Caco-2 (cell line): ENCODE results near the gene SP140L. TPM values are rescaled to one million over a fixed set of nuclear protein-coding genes. Genes with fewer than 3 reads are reported as not detected.

Experiments
- BruUV-seq: library from RNA; stranded (reverse); fragments of 400-500 nt; replicated peaks from 2 replicates; lab custom pipeline; 2021; lab: Mats Ljungman, UMichigan
- CTCF ChIA-PET: fragments of 300-600 bp; sonication (Branson Sonifier 250); formaldehyde crosslinking; loops from one replicate; lab custom pipeline; 2022; ENCODE audit warnings: antibody characterized with exemption; lab: Charles Lee
- POLR2A ChIA-PET: fragments of 300-600 bp; sonication (Branson Sonifier 250); formaldehyde crosslinking; loops from one replicate; lab custom pipeline; 2022; ENCODE audit warnings: antibody characterized with exemption; lab: Charles Lee
- DNase-seq, 2 experiments: peaks; one replicate each; pipeline versions ENCODE4 v3.0.0 to v3.0.0-alpha.2; 2020 to 2022
- H3K27me3 ChIP-seq: replicated peaks from 2 replicates; pipeline ENCODE4 v1.6.0; 2011; ENCODE audit warnings: low read length; ENCODE audit not compliant: control insufficient read depth, insufficient read depth
- H3K36me3 ChIP-seq: 2 replicates; pipeline ENCODE4 v1.5.1; 2011; ENCODE audit warnings: low read length; ENCODE audit not compliant: control insufficient read depth, insufficient read depth
- H3K4me1 ChIP-seq: fragments of 250-450 bp; sonication (Bioruptor Pico); 2 replicates; pipeline ENCODE4 v1.5.1; 2020; ENCODE audit warnings: mild to moderate bottlenecking
- H3K4me3 ChIP-seq: 2 replicates; pipeline ENCODE4 v1.5.1; 2011; ENCODE audit warnings: low read depth, mild to moderate bottlenecking, control low read depth, low read length
- H3K9me3 ChIP-seq: fragments of 250-450 bp; sonication (Bioruptor Pico); 2 replicates; pipeline ENCODE4 v1.5.1; 2020; ENCODE audit warnings: mild to moderate bottlenecking, moderate library complexity
- H3K27ac Mint-ChIP-seq: one replicate; pipeline ENCODE4 v1.8.0; 2022; ENCODE audit warnings: mixed read lengths; ENCODE audit not compliant: unreplicated experiment
- H3K27me3 Mint-ChIP-seq: one replicate; pipeline ENCODE4 v1.8.0; 2022; ENCODE audit warnings: mixed read lengths; ENCODE audit not compliant: insufficient read depth, unreplicated experiment
- H3K36me3 Mint-ChIP-seq: one replicate; pipeline ENCODE4 v1.8.0; 2022; ENCODE audit warnings: mild to moderate bottlenecking, mixed read lengths; ENCODE audit not compliant: insufficient read depth, unreplicated experiment
- H3K4me1 Mint-ChIP-seq: one replicate; pipeline ENCODE4 v1.8.0; 2022; ENCODE audit warnings: low read depth, mixed read lengths; ENCODE audit not compliant: unreplicated experiment
- H3K4me3 Mint-ChIP-seq: one replicate; pipeline ENCODE4 v1.8.0; 2022; ENCODE audit warnings: mild to moderate bottlenecking, moderate library complexity, mixed read lengths; ENCODE audit not compliant: unreplicated experiment
- H3K9me3 Mint-ChIP-seq: one replicate; pipeline ENCODE4 v1.8.0; 2022; ENCODE audit warnings: mixed read lengths; ENCODE audit not compliant: unreplicated experiment
- intact Hi-C: fragments of 100-400 bp; cut with micrococcal nuclease; formaldehyde crosslinking; loops from one replicate; pipeline ENCODE4 v1.10.0; 2022; ENCODE audit not compliant: unreplicated experiment
- total RNA-seq: library from RNA; stranded (reverse); gene quantifications from 2 replicates; pipeline ENCODE4 v1.2.3, GENCODE V29; 2022
- TF ChIP-seq, protein P1 (sequence below), 2 experiments: fragments of 200-600 bp in 1 of 2; IDR thresholded peaks; 1 replicate in 1 of 2; 2 replicates in 1 of 2; pipeline versions ENCODE4 v1.5.1 to v1.8.0; 2011 to 2022; ENCODE audit warnings: antibody characterized with exemption in 1 of 2, control low read depth in 1 of 2, inconsistent platforms in 1 of 2, low read depth in 1 of 2, low read length in 1 of 2, mild to moderate bottlenecking in 1 of 2, moderate library complexity in 1 of 2; ENCODE audit not compliant: insufficient read depth in 1 of 2, severe bottlenecking in 1 of 2, unreplicated experiment in 1 of 2

The SP140L gene
- total RNA-seq, 1 experiment from 2014 or later, result not detected

DNA sequence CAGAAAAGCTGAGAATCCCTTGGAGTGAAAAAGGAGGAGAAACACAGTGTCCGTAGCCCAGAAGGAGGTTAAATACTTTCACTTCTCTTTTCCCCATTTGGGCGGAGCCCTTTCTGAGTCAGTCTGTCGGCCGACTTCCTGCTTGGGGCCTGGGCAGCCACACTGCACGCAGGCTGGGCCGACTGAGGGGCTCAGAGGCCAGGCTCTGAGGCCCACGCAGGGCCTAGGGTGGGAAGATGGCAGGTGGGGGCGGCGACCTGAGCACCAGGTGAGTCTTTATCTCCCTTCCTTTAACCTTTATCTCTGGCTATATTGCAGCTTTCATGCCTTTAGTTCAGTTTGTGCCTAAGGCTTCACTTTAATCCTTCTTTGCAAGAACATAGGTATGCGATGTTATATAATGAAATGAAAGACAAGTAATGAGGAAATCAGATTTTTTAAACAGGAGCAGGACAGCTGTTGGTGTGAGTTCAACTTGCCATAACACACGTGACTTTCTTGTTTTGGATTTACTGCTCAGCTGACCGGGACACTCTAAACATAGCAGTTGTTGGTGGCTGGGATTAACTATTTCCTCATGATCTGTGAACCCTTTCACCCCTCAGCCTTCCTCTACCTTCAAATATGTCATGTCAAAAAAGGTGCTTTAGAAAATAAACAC lies 89.2 kb downstream of the SP140L start, which contains the start of gene SP100:
SP100 (plus strand) TSS at position 141 of the 661 bp plus-strand sequence; CDS start at position 237, 96 bp downstream.
- no peaks in the 10 kb centered on the region for H3K9me3 ChIP-seq
- ChIA-PET CTCF (no interaction called here), POLR2A (no interaction called here)
- Mint-ChIP-seq H3K27ac (peak within 1 kb of the TSS; percentile 59), H3K9me3 (no peaks in the 10 kb centered on the region), H3K4me1 (no peaks in the 10 kb centered on the region), H3K36me3 (no peaks in the 10 kb centered on the region), H3K4me3 (peak within 1 kb of the TSS; percentile 69), H3K27me3 (no peaks in the 10 kb centered on the region)
- peak within 1 kb of the TSS; percentile 32 for H3K4me3 ChIP-seq
- H3K27me3 ChIP-seq, result no peaks in the 10 kb centered on the region
- DNase-seq, result peak; percentile 33 to 63
- no peaks in the 10 kb centered on the region for H3K4me1 ChIP-seq
- intact Hi-C loops, result no loop called here
- TSS peak; percentile 53 for BruUV-seq
- TF ChIP-seq, protein P1, sequence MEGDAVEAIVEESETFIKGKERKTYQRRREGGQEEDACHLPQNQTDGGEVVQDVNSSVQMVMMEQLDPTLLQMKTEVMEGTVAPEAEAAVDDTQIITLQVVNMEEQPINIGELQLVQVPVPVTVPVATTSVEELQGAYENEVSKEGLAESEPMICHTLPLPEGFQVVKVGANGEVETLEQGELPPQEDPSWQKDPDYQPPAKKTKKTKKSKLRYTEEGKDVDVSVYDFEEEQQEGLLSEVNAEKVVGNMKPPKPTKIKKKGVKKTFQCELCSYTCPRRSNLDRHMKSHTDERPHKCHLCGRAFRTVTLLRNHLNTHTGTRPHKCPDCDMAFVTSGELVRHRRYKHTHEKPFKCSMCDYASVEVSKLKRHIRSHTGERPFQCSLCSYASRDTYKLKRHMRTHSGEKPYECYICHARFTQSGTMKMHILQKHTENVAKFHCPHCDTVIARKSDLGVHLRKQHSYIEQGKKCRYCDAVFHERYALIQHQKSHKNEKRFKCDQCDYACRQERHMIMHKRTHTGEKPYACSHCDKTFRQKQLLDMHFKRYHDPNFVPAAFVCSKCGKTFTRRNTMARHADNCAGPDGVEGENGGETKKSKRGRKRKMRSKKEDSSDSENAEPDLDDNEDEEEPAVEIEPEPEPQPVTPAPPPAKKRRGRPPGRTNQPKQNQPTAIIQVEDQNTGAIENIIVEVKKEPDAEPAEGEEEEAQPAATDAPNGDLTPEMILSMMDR (IDR thresholded peaks at IDR 0.05; ENCODE audit: insufficient read depth in 1 of 2, low read depth in 1 of 2, low read length in 1 of 2, severe bottlenecking in 1 of 2, unreplicated experiment in 1 of 2), result no peak
- no peaks in the 10 kb centered on the region for H3K36me3 ChIP-seq

DNA sequence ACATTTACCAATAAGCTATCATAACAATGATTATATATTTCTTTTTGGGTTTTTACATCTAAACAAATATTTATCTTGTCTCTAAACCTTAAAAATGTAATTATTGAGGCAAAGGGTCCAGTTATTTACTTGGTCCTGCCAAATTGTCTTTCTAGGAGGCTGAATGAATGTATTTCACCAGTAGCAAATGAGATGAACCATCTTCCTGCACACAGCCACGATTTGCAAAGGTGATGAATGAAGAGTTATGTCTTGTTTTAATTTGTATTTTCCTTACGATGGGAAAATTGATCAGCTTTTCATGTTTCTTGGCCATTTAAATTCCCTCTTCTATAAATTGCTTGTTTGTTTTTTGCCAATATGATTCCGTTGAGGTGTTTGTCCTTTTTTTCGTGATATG lies 90.4 kb downstream of the SP140L start:
- H3K4me3 Mint-ChIP-seq, result no peak overlapping the region
- intact Hi-C loops, result no loop called here
- no peak for DNase-seq
- no peaks in the 10 kb centered on the region for H3K36me3 Mint-ChIP-seq
- H3K4me1 ChIP-seq, result no peaks in the 10 kb centered on the region
- no peaks in the 10 kb centered on the region for H3K4me1 Mint-ChIP-seq
- ChIA-PET POLR2A (no interaction called here), CTCF (no interaction called here)
- no peaks in the 10 kb centered on the region for H3K9me3 ChIP-seq
- H3K27ac Mint-ChIP-seq, result no peak overlapping the region
- no peaks in the 10 kb centered on the region for H3K27me3 Mint-ChIP-seq
- H3K36me3 ChIP-seq, result no peaks in the 10 kb centered on the region
- H3K9me3 Mint-ChIP-seq, result no peaks in the 10 kb centered on the region
- H3K27me3 ChIP-seq, result no peaks in the 10 kb centered on the region
- H3K4me3 ChIP-seq, result no peak overlapping the region
- no TSS peak for BruUV-seq
- TF ChIP-seq, protein P1 (IDR thresholded peaks at IDR 0.05; ENCODE audit: insufficient read depth in 1 of 2, low read depth in 1 of 2, low read length in 1 of 2, severe bottlenecking in 1 of 2, unreplicated experiment in 1 of 2), result no peak

DNA sequence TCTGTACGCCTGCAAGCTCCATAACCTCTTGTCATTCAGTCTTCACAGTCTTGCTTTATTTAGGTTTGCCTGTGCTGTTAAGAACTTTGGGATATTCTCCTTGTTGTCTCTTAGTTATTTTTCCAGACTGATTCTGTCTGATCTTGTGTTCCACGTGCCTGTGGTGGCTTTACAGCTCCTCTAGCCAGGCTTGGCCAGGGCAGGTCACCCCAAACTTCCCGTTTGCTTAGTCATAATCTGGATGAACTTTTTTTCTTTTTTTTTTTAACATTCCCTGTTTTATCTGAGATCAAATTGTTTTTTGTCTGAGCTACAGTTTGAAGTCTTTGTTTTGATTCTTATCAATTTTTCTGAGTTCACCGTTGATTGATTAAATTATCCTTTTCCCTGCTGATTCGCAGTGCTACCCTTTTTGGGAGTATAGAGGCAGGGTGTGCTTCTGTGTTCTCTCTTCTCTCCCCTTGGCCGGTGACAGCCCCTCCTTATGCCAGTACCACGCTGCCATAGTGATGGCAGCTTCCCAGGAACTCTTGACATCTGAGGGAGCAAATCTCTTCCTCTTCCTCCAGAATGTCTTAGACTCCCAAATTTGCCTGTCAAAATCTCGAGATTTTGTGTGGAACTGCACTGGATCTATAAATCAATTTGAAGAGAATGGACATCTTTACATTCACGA lies 91.5 kb downstream of the SP140L start:
- Mint-ChIP-seq H3K36me3 (no peaks in the 10 kb centered on the region), H3K27me3 (no peaks in the 10 kb centered on the region), H3K27ac (no peak overlapping the region), H3K9me3 (no peaks in the 10 kb centered on the region), H3K4me3 (no peak overlapping the region), H3K4me1 (no peaks in the 10 kb centered on the region)
- H3K36me3 ChIP-seq, result no peaks in the 10 kb centered on the region
- no peak overlapping the region for H3K4me3 ChIP-seq
- ChIA-PET POLR2A (interaction anchor here (0.7 kb wide), 1 partner anchor 777 kb away, joined by 4 read pairs; no protein-coding TSS in a partner anchor), CTCF (no interaction called here)
- H3K27me3 ChIP-seq, result no peaks in the 10 kb centered on the region
- BruUV-seq, result no TSS peak
- intact Hi-C loops, result no loop called here
- no peaks in the 10 kb centered on the region for H3K4me1 ChIP-seq
- DNase-seq, result no peak
- no peaks in the 10 kb centered on the region for H3K9me3 ChIP-seq
- TF ChIP-seq, protein P1 (IDR thresholded peaks at IDR 0.05; ENCODE audit: insufficient read depth in 1 of 2, low read depth in 1 of 2, low read length in 1 of 2, severe bottlenecking in 1 of 2, unreplicated experiment in 1 of 2), result no peak
